HEK293T (cell line): ENCODE results near the gene DROSHA.

Experiments
- CTCF ChIA-PET: fragments of 350-600 bp; formaldehyde crosslinking; extraction: SDS; loops from one replicate; lab custom pipeline; 2021; ENCODE audit warnings: antibody characterized with exemption, inconsistent platforms; lab: Yijun Ruan, JAX
- POLR2A ChIA-PET: fragments of 350-600 bp; formaldehyde crosslinking; extraction: SDS; loops from one replicate; lab custom pipeline; 2020; ENCODE audit warnings: antibody characterized with exemption, inconsistent platforms; lab: Yijun Ruan, JAX
- DNase-seq: peaks from one replicate; pipeline ENCODE4 v3.0.0; 2012; ENCODE audit warnings: mixed read lengths; ENCODE audit errors: extremely low spot score
- ARNT ChIP-seq: fragments of 450-650 bp; IDR thresholded peaks from 2 replicates; pipeline ENCODE4 v1.6.1; 2017; ENCODE audit warnings: mild to moderate bottlenecking
- BHLHE40 ChIP-seq: fragments of 450-650 bp; IDR thresholded peaks from 2 replicates; pipeline ENCODE4 v1.6.1; 2016; ENCODE audit warnings: mild to moderate bottlenecking, moderate library complexity, borderline replicate concordance
- CTBP1 ChIP-seq: fragments of 450-650 bp; IDR thresholded peaks from 2 replicates; pipeline ENCODE4 v1.6.1; 2016; ENCODE audit warnings: borderline replicate concordance
- ELF4 ChIP-seq: fragments of 450-650 bp; IDR thresholded peaks from 2 replicates; pipeline ENCODE4 v1.6.1; 2017; ENCODE audit warnings: antibody characterized with exemption
- FOXA1 ChIP-seq: fragments of 450-650 bp; IDR thresholded peaks from 2 replicates; pipeline ENCODE4 v1.6.1; 2016; ENCODE audit warnings: mild to moderate bottlenecking
- FOXK2 ChIP-seq: fragments of 450-650 bp; IDR thresholded peaks from 2 replicates; pipeline ENCODE4 v1.6.1; 2016; ENCODE audit warnings: mild to moderate bottlenecking
- FOXM1 ChIP-seq: fragments of 450-650 bp; IDR thresholded peaks from 2 replicates; pipeline ENCODE4 v1.6.1; 2017; ENCODE audit warnings: mild to moderate bottlenecking, borderline replicate concordance
- HDGF ChIP-seq: fragments of 450-650 bp; IDR thresholded peaks from 2 replicates; pipeline ENCODE4 v1.6.1; 2017; ENCODE audit warnings: antibody characterized with exemption, borderline replicate concordance
- L3MBTL2 ChIP-seq: fragments of 450-650 bp; conservative IDR thresholded peaks from 2 replicates; pipeline ENCODE4 v1.6.1; 2016; ENCODE audit warnings: mild to moderate bottlenecking
- LEF1 ChIP-seq: fragments of 450-650 bp; IDR thresholded peaks from 2 replicates; pipeline ENCODE4 v1.6.1; 2017; ENCODE audit warnings: mild to moderate bottlenecking, borderline replicate concordance
- NFRKB ChIP-seq: fragments of 450-650 bp; IDR thresholded peaks from 2 replicates; pipeline ENCODE4 v1.6.1; 2016; ENCODE audit warnings: mild to moderate bottlenecking, moderate library complexity
- PKNOX1 ChIP-seq: fragments of 450-650 bp; IDR thresholded peaks from 2 replicates; pipeline ENCODE4 v1.6.1; 2016
- SP1 ChIP-seq: fragments of 450-650 bp; IDR thresholded peaks from 2 replicates; pipeline ENCODE4 v1.6.1; 2017
- SUZ12 ChIP-seq: fragments of 450-650 bp; IDR thresholded peaks from 2 replicates; pipeline ENCODE4 v1.6.1; 2016; ENCODE audit warnings: mild to moderate bottlenecking
- TARDBP ChIP-seq: fragments of 450-650 bp; IDR thresholded peaks from 2 replicates; pipeline ENCODE4 v1.6.1; 2016
- ZNF384 ChIP-seq: fragments of 450-650 bp; IDR thresholded peaks from 2 replicates; pipeline ENCODE4 v1.6.1; 2016

DROSHA gene

GRCh38 chr5:31537851-31538250, 6.0 kb upstream of the DROSHA start:
- DNase-seq, result no peak
- TF ChIP-seq ZNF384 (no peak), NFRKB (no peak), ELF4 (no peak), BHLHE40 (no peak), SP1 (no peak), LEF1 (no peak), PKNOX1 (no peak), HDGF (no peak), CTBP1 (no peak), L3MBTL2 (no peak), SUZ12 (no peak), FOXK2 (no peak)
- ChIA-PET CTCF (no interaction called here), POLR2A (no interaction called here)

- no peak for DNase-seq
- POLR2A ChIA-PET, result no interaction called here
- CTCF ChIA-PET, result no interaction called here
- TF ChIP-seq PKNOX1, result no peak
Observed at GRCh38 chr5:31537349-31537748, 5.5 kb upstream of the DROSHA start.

GRCh38 chr5:31536873-31537272, 5.0 kb upstream of the DROSHA start:
- DNase-seq, result no peak
- TF ChIP-seq ZNF384 (no peak), ELF4 (no peak), L3MBTL2 (no peak), LEF1 (no peak), SP1 (no peak), TARDBP (no peak), FOXA1 (no peak), SUZ12 (no peak), FOXK2 (no peak), NFRKB (no peak), ARNT (no peak), CTBP1 (no peak)
- POLR2A ChIA-PET, result no interaction called here
- CTCF ChIA-PET, result no interaction called here

- TF ChIP-seq FOXK2, result no peak
- TF ChIP-seq ELF4, result no peak
- CTCF ChIA-PET, result interaction anchor here (0.9 kb wide), 1 partner anchor 13 kb away, joined by 3 read pairs; no protein-coding TSS in a partner anchor
- DNase-seq, result no peak
- POLR2A ChIA-PET, result no interaction called here
Observed at GRCh38 chr5:31534527-31535046, 2.7 kb upstream of the DROSHA start.

GRCh38 chr5:31531543-31531887, 378 bp downstream of the DROSHA start:
- TF ChIP-seq HDGF (no peak), ZNF384 (no peak), ARNT (no peak), ELF4 (no peak), LEF1 (no peak), CTBP1 (no peak), TARDBP (no peak), L3MBTL2 (0 out of 2 replicates have a peak, but pooled peaks have one; percentile 11)
- CTCF ChIA-PET, result interaction anchor here (0.6 to 1.4 kb wide), 3 partner anchors 9 to 942 kb away, joined by 3 to 5 read pairs (median 4); no protein-coding TSS in a partner anchor
- POLR2A ChIA-PET, result interaction anchor here (0.8 to 2.2 kb wide), 9 partner anchors 9 to 107 kb away, joined by 3 to 23 read pairs (median 6); partner anchors contain the start of gene PDZD2
- DNase-seq, result peak; percentile 33

- ChIA-PET POLR2A (interaction anchor here (0.6 to 2.2 kb wide), 6 partner anchors 8 to 108 kb away, joined by 3 to 23 read pairs (median 10); partner anchors contain the start of gene PDZD2), CTCF (interaction anchor here (0.6 to 1.4 kb wide), 3 partner anchors 8 to 339 kb away, joined by 3 to 5 read pairs (median 4); no protein-coding TSS in a partner anchor)
- no peak for DNase-seq
- TF ChIP-seq FOXA1, result no peak
- TF ChIP-seq CTBP1, result no peak
- no peak for TF ChIP-seq ELF4
- no peak for TF ChIP-seq BHLHE40
- no peak for TF ChIP-seq LEF1
- no peak for TF ChIP-seq PKNOX1
- TF ChIP-seq L3MBTL2, result no peak
- TF ChIP-seq FOXM1, result no peak
- TF ChIP-seq TARDBP, result no peak
- no peak for TF ChIP-seq FOXK2
- TF ChIP-seq NFRKB, result no peak
- TF ChIP-seq SUZ12, result no peak
- no peak for TF ChIP-seq HDGF
- TF ChIP-seq ARNT, result no peak
- TF ChIP-seq SP1, result no peak
- no peak for TF ChIP-seq ZNF384
Observed at GRCh38 chr5:31530541-31531265, 1.2 kb downstream of the DROSHA start.
